GM12892 (cell line): Measurements from ENCODE around the gene CDK1.

Source experiments
- POLR2A ChIP-seq: IDR thresholded peaks from 2 replicates; pipeline ENCODE4 v1.6.1; 2011; ENCODE audit warnings: low read depth, low read length, control low read depth
- POLR2AphosphoS5 ChIP-seq: IDR thresholded peaks from 2 replicates; pipeline ENCODE4 v1.6.1; 2011; ENCODE audit warnings: low read depth, low read length, control low read depth
- TAF1 ChIP-seq: IDR thresholded peaks from 2 replicates; pipeline ENCODE4 v1.6.1; 2011; ENCODE audit warnings: low read depth, mild to moderate bottlenecking, control low read depth, low read length, borderline replicate concordance

DNA sequence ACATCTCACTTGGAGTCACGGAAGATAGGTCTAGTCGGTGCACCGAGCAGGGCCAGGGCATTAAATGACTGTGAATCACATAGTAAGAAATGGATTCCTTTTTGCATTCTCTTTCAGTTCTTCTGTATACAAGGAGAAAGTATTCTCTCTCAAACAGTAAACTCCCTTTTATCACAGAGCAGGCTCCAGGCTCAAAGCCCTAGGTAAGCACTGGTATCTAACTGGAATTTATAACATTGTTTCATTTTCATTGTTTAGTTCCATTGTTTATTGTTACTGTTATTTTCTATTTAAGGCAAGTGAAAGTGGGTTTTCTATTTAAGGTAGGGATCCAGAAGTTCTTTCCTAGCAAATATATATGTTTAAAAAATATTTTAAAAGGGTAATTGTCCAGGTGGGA lies 44.1 kb upstream of the CDK1 start:
- TF ChIP-seq TAF1 (no peak), POLR2A (no peak), POLR2AphosphoS5 (no peak)
